Body of pancreas (tissue), 4 donors: ENCODE results near the gene PBX2.

Experiments used
- CTCF ChIP-seq, 7 experiments: fragments of 450-650 bp in 4 of 7; fragments of 200-600 bp in 3 of 7; sonication (generic) in 3 of 7; IDR thresholded peaks; one replicate each; pipeline ENCODE4 v1.5.1; 2016 to 2019; ENCODE audit warnings: antibody characterized with exemption in 7 of 7
- POLR2A ChIP-seq, 3 donors: fragments of 450-650 bp; IDR thresholded peaks; one replicate each; pipeline ENCODE4 v1.6.1; 2016; ENCODE audit warnings: antibody characterized with exemption in 3 of 3, mild to moderate bottlenecking in 2 of 3

DNA sequence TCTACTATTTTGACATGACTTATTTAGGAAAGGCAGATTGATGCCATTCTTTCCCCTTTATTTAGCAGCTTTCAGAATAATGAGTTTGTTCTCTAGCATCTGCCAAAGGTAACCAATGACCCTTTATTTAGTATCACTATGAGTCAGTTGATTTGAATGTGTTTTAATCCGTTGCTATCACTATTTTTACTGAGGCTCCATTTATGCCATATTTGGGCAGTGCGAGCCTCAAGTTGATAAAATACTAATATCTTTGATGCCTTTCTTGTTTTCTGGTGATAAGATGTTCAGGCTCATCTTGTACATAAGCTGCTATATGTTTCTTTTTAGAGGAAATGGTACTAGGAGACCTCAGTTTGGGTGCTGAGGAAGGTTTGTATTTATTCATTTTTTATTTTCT lies 49.5 kb upstream of the PBX2 start:
- TF ChIP-seq CTCF (IDR thresholded peaks at IDR 0.05) (no peak), POLR2A (IDR thresholded peaks at IDR 0.05) (no peak)
